Measurements from ENCODE around the gene GALNT2. TPM values are rescaled to one million over a fixed set of nuclear protein-coding genes. Genes with fewer than 3 reads are reported as not detected.

GALNT2 gene
- total and polyA plus RNA-seq, 9 of the 15 experiments (the other 6 are each of a cell fraction or from before 2014, with no cell fraction given), result 1.6 to 106 (median 51.9) TPM

DNA sequence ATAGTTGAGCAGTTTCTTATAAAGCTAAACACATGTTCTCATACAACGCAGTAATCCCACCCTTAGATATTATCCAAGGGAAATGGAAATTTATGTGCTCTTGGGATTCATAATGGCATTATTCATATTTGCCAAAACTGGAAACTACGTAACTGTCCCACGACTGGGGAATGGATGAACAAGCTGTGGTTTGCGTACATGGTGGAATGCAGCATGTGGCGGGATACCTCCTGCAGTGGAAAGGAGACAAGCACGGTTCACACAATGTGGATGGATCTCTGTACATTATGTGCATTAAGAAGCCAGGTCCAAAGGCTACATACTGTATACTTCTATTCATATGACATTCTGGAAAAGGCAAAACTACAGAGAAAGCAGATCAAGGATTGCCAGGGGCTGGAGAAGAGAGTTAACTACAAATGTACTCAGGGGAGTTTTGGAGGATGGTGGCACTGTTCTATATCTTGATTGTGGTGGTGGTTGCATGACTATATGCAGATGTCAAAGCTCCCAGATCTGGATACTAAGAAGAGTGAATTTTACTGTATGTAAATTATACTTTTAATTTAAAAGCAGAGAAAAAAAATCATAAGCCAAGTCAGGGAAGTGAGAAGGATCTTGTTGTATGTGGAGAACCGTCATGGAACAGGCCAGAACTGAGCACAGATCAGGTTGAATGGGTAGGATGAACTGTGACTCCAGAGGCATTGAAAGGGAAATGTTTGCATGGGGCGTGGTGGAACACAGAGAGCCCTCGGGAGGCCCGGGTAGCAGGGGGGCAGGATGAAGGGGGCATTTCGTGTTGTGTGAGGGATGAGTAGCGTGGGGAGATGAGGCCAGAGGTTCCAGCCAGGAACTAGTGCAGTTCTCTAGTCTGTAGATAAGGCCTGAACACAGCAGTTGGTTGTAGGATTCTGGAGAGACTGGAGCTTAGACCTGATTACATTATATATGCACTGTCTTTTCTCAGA, 90.7 kb downstream of the GALNT2 start:
- peak overlapping the region; percentile 27; the same call in 1 of the 2 replicates for H3K4me2 ChIP-seq (ENCODE audit: insufficient read depth, low read length)
- peaks cover 4% of the 10 kb centered on the region; the same call in 2 of the 3 replicates for H3K36me3 ChIP-seq (ENCODE audit: control insufficient read depth, insufficient read depth, low read length)
- BruUV-seq (replicated peaks), result no TSS peak
- ChIA-PET CTCF (ENCODE audit: low intra/inter-chr PET ratio) (no interaction called here), POLR2A (interaction anchor here (0.7 to 3.2 kb wide), 5 partner anchors 11 to 1678 kb away, joined by 3 to 17 read pairs (median 5); no protein-coding TSS in a partner anchor)
- H3K27ac ChIP-seq (ENCODE audit: extremely low read depth, low read depth, low read length), result 0 out of 3 replicates have a peak overlapping the region, but pooled peaks have one; percentile 17
- H3K9me3 ChIP-seq (replicated peaks; ENCODE audit: control insufficient read depth, insufficient read depth, low read depth, low read length), result no peaks in the 10 kb centered on the region
- in situ Hi-C loops (cut with MboI), result no loop called here
- H3K27me3 ChIP-seq (ENCODE audit: control insufficient read depth in 2 of 2, insufficient read depth in 2 of 2, low read length in 2 of 2), result no peaks in the 10 kb centered on the region
- H3K9ac ChIP-seq (ENCODE audit: insufficient read depth in 1 of 2, low read depth in 2 of 2, low read length in 2 of 2), result peak overlapping the region in 1 of 2 experiments; percentile 8; a peak in 1 of 4 replicates
- H3K4me3 ChIP-seq, result no peak overlapping the region
- peaks cover 54 to 91% of the 10 kb centered on the region in 2 experiments for H3K4me1 ChIP-seq (replicated peaks in 1 of 2; ENCODE audit: control insufficient read depth in 2 of 2, insufficient read depth in 2 of 2, low read length in 2 of 2)
- 44% methylated on average over 12 of the region's 12 CpGs for WGBS (ENCODE audit: insufficient coverage, low coverage, missing lambda C conversion rate)
- peaks cover 98% of the 10 kb centered on the region for H3K79me2 ChIP-seq (ENCODE audit: control insufficient read depth, insufficient read depth, low read length)
- FAIRE-seq (no peak), DNase-seq (ENCODE audit: extremely low read depth in 1 of 4, low spot score in 3 of 4) (peak in 1 of 4 experiments; percentile 59), ATAC-seq (peak; percentile 40)
- no peak overlapping the region for H2AFZ ChIP-seq (ENCODE audit: low read depth, low read length)
- intact Hi-C loops (cut with micrococcal nuclease), result loop anchor here (10.0 kb wide), 1 partner anchor 603 kb away; the partner anchor contains the start of gene ABCB10
- no peaks in the 10 kb centered on the region for H4K20me1 ChIP-seq (replicated peaks; ENCODE audit: control insufficient read depth, insufficient read depth, low read length)
- peaks cover 8% of the 10 kb centered on the region for H3K9me1 ChIP-seq (ENCODE audit: control insufficient read depth, insufficient read depth, low read length)
- TF ChIP-seq ARNT (IDR thresholded peaks at IDR 0.05) (peak in 1 of 2 experiments; percentile 26; a peak in 1 of 4 replicates), ZZZ3 (IDR thresholded peaks at IDR 0.05) (no peak), SMARCA4 (IDR thresholded peaks at IDR 0.05) (0 out of 2 replicates have a peak, but pooled peaks have one; percentile 23), ARID1B (IDR thresholded peaks at IDR 0.05) (0 out of 2 replicates have a peak, but pooled peaks have one; percentile 25), VEZF1 (CRISPR knock-in tag; IDR thresholded peaks at IDR 0.05) (0 out of 2 replicates have a peak, but pooled peaks have one; percentile 41), ZNF592 (IDR thresholded peaks at IDR 0.05) (peak; percentile 47; the same call in 1 of the 2 replicates), RBM34 (IDR thresholded peaks at IDR 0.05; ENCODE audit: borderline replicate concordance, insufficient read depth, low read length) (no peak), GATAD2A (IDR thresholded peaks at IDR 0.05) (0 out of 2 replicates have a peak, but pooled peaks have one; percentile 25), CXXC5 (CRISPR knock-in tag; IDR thresholded peaks at IDR 0.05) (0 out of 2 replicates have a peak, but pooled peaks have one; percentile 8)
- TF ChIP-seq, protein P1, sequence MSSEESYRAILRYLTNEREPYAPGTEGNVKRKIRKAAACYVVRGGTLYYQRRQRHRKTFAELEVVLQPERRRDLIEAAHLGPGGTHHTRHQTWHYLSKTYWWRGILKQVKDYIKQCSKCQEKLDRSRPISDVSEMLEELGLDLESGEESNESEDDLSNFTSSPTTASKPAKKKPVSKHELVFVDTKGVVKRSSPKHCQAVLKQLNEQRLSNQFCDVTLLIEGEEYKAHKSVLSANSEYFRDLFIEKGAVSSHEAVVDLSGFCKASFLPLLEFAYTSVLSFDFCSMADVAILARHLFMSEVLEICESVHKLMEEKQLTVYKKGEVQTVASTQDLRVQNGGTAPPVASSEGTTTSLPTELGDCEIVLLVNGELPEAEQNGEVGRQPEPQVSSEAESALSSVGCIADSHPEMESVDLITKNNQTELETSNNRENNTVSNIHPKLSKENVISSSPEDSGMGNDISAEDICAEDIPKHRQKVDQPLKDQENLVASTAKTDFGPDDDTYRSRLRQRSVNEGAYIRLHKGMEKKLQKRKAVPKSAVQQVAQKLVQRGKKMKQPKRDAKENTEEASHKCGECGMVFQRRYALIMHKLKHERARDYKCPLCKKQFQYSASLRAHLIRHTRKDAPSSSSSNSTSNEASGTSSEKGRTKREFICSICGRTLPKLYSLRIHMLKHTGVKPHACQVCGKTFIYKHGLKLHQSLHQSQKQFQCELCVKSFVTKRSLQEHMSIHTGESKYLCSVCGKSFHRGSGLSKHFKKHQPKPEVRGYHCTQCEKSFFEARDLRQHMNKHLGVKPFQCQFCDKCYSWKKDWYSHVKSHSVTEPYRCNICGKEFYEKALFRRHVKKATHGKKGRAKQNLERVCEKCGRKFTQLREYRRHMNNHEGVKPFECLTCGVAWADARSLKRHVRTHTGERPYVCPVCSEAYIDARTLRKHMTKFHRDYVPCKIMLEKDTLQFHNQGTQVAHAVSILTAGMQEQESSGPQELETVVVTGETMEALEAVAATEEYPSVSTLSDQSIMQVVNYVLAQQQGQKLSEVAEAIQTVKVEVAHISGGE (CRISPR knock-in tag; IDR thresholded peaks at IDR 0.05), result peak in 1 of 3 experiments; percentile 38; a peak in 1 of 6 replicates

Measured in K562 (cell line).